Activated naive CD8-positive, alpha-beta T cell treated with anti-CD3 and anti-CD28 coated beads, Interleukin-2, amount 10 ng/mL, durations not matched to agents 7 days and 5 days (primary cell): ENCODE measurements around the gene CFAP65. TPM values are rescaled to one million over a fixed set of nuclear protein-coding genes. Genes with fewer than 3 reads are reported as not detected.
A peak's percentile ranks its signal among the peaks of the same experiment; 100 is the strongest.

Source experiments
- ATAC-seq: fragments of 150-1000 bp; cut with Tn5 transposase; one replicate; pipeline ENCODE4 v1.10.0; 2021; ENCODE audit warnings: low read depth, moderate library complexity
- POLR2A ChIA-PET: fragments of 350-600 bp; sonication (Branson Sonifier 250); formaldehyde crosslinking; loops from one replicate; lab custom pipeline; 2021; ENCODE audit warnings: antibody characterized with exemption; lab: Charles Lee
- DNase-seq: peaks from one replicate; pipeline ENCODE4 v3.0.0; 2021
- H3K27ac Mint-ChIP-seq: one replicate; pipeline ENCODE4 v1.8.0; 2022; ENCODE audit warnings: mild to moderate bottlenecking, mixed read lengths
- H3K27me3 Mint-ChIP-seq: one replicate; pipeline ENCODE4 v1.8.0; 2022; ENCODE audit warnings: mild to moderate bottlenecking, moderate library complexity, mixed read lengths
- H3K36me3 Mint-ChIP-seq: one replicate; pipeline ENCODE4 v1.8.0; 2021; ENCODE audit warnings: mild to moderate bottlenecking, mixed read lengths
- H3K4me1 Mint-ChIP-seq: one replicate; pipeline ENCODE4 v1.8.0; 2021; ENCODE audit warnings: mixed read lengths
- H3K4me3 Mint-ChIP-seq: one replicate; pipeline ENCODE4 v1.8.0; 2022; ENCODE audit warnings: mild to moderate bottlenecking, moderate library complexity, mixed read lengths
- H3K9me3 Mint-ChIP-seq: one replicate; pipeline ENCODE4 v1.8.0; 2021; ENCODE audit warnings: mixed read lengths
- total RNA-seq, 2 experiments: library from RNA; stranded (reverse); gene quantifications; one replicate each; pipeline ENCODE4 v1.2.3, GENCODE V29; 2021

Gene CFAP65
- total RNA-seq, 2 experiments from 2014 or later = not detected

- Mint-ChIP-seq H3K4me3 (no peak overlapping the region), H3K27ac (no peak overlapping the region), H3K9me3 (no peaks in the 10 kb centered on the region), H3K27me3 (no peaks in the 10 kb centered on the region), H3K36me3 (peaks cover 3% of the 10 kb centered on the region), H3K4me1 (no peaks in the 10 kb centered on the region)
- DNase-seq = no peak
- no peak for ATAC-seq
- POLR2A ChIA-PET = no interaction called here
Observed at GRCh38 chr2:219076253-219076652, 34.9 kb upstream of the CFAP65 start.

- no peak for ATAC-seq
- DNase-seq = no peak
- POLR2A ChIA-PET = no interaction called here
- Mint-ChIP-seq H3K36me3 (peaks cover 3% of the 10 kb centered on the region), H3K9me3 (no peaks in the 10 kb centered on the region), H3K4me3 (no peak overlapping the region), H3K4me1 (no peaks in the 10 kb centered on the region), H3K27ac (no peak overlapping the region), H3K27me3 (no peaks in the 10 kb centered on the region)
Observed at GRCh38 chr2:219073413-219074129, 32.3 kb upstream of the CFAP65 start.

DNA sequence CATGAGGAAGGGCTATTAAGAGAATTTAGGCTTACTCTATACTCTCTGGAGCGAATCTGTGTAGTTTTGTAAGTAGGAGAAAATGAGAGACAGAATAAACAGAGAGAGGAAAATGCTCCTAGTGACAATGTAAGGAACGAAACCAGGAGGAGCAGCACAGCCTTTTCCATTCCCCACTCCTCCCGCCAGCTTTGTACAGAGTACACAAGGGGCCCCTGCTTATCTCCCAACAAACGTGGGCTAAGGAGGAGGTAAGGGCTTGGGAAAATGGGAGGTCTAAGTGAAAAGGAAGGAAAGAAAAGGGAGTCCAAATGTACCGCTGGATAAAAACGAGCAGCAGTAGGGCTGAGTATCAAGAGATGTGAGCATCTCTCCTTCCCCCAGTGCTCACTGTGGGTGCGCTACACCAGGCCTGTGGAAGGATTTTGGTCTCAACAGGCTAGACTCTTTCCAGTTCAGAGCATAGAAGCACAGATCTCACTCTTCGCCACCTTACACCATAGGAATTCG lies 31.5 kb upstream of the CFAP65 start:
- Mint-ChIP-seq H3K27ac (no peak overlapping the region), H3K4me3 (no peak overlapping the region), H3K4me1 (no peaks in the 10 kb centered on the region), H3K27me3 (no peaks in the 10 kb centered on the region), H3K9me3 (no peaks in the 10 kb centered on the region), H3K36me3 (peaks cover 3% of the 10 kb centered on the region)
- DNase-seq (no peak), ATAC-seq (no peak)
- POLR2A ChIA-PET = no interaction called here

DNA sequence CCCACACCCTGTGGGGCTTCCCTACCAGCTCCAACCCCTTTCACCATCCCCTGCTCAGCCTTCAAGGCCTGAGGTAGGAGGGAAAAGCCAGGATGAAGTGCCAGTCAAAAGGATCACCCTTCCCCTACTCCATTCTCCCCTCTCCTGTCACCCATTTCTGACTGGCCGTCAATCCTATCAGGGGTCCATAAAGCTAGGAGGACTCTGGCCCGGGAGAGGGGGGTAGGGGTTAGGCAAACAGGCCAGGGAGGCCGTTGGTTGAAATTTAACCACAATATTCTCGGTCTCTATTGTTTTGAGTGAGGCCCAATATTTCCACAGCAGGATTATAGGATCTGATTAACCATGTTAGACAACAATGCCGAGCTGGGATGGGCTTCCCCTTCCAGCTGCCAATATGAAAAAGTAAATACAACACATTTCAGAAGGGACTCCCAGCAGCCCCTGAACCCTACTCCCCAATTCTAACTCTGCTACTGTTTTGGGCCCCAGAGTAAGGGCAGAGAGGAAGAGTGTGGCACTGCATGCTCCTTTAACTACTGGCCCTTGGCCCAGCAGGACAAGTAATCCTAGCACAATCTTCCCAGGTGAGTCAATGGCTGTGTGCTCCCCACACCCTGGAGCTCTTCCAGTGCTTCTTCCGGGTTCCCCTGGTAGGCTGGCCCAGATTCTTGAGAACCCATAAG lies 30.0 kb upstream of the CFAP65 start:
- POLR2A ChIA-PET = interaction anchor here (0.6 kb wide), 1 partner anchor 82 kb away, joined by 6 read pairs; no protein-coding TSS in a partner anchor
- H3K4me1 Mint-ChIP-seq = no peaks in the 10 kb centered on the region

GRCh38 chr2:219065484-219065883 lies 24.2 kb upstream of the CFAP65 start:
- ATAC-seq (no peak), DNase-seq (no peak)
- Mint-ChIP-seq H3K9me3 (no peaks in the 10 kb centered on the region), H3K27me3 (peaks cover 40% of the 10 kb centered on the region), H3K36me3 (no peaks in the 10 kb centered on the region), H3K27ac (no peak overlapping the region), H3K4me3 (no peak overlapping the region), H3K4me1 (no peaks in the 10 kb centered on the region)
- POLR2A ChIA-PET = interaction anchor here (1.2 kb wide), 1 partner anchor 16 kb away, joined by 3 read pairs; no protein-coding TSS in a partner anchor

More for the DNA sequence above, 30.0 kb upstream of the CFAP65 start:
- Mint-ChIP-seq H3K27ac (no peak overlapping the region), H3K9me3 (no peaks in the 10 kb centered on the region), H3K4me3 (no peak overlapping the region), H3K36me3 (no peaks in the 10 kb centered on the region), H3K27me3 (no peaks in the 10 kb centered on the region)
- ATAC-seq (no peak), DNase-seq (no peak)

- DNase-seq = no peak
- Mint-ChIP-seq H3K9me3 (no peaks in the 10 kb centered on the region), H3K27ac (no peak overlapping the region), H3K27me3 (peaks cover 71% of the 10 kb centered on the region), H3K4me1 (peaks cover 14% of the 10 kb centered on the region), H3K36me3 (no peaks in the 10 kb centered on the region), H3K4me3 (no peak overlapping the region)
- POLR2A ChIA-PET = no interaction called here
- no peak for ATAC-seq
Observed at GRCh38 chr2:219062081-219062480, 20.8 kb upstream of the CFAP65 start.

GRCh38 chr2:219060821-219061791 lies 19.8 kb upstream of the CFAP65 start, which contains the start of gene IHH:
Gene IHH (minus strand): TSS chr2:219060921. CDS start chr2:219060467, 454 bp downstream.
- Mint-ChIP-seq H3K4me3 (peak within 1 kb of the TSS; percentile 30), H3K36me3 (no peaks in the 10 kb centered on the region), H3K27me3 (peaks cover 79% of the 10 kb centered on the region), H3K27ac (no peak within 1 kb of the TSS), H3K4me1 (peaks cover 14% of the 10 kb centered on the region), H3K9me3 (no peaks in the 10 kb centered on the region)
- DNase-seq (peak; percentile 53), ATAC-seq (peak; percentile 34)
- POLR2A ChIA-PET = no interaction called here

GRCh38 chr2:219059725-219060682 lies 18.7 kb upstream of the CFAP65 start:
- H3K36me3 Mint-ChIP-seq = no peaks in the 10 kb centered on the region

GRCh38 chr2:219059375-219059724 lies 18.0 kb upstream of the CFAP65 start:
- POLR2A ChIA-PET = interaction anchor here (0.7 kb wide), 1 partner anchor 152 kb away, joined by 4 read pairs; no protein-coding TSS in a partner anchor
- DNase-seq (no peak), ATAC-seq (no peak)
- Mint-ChIP-seq H3K4me3 (no peak overlapping the region), H3K4me1 (peaks cover 14% of the 10 kb centered on the region), H3K27ac (no peak overlapping the region), H3K27me3 (peaks cover 75% of the 10 kb centered on the region), H3K36me3 (no peaks in the 10 kb centered on the region), H3K9me3 (no peaks in the 10 kb centered on the region)

More at GRCh38 chr2:219059725-219060682, 18.7 kb upstream of the CFAP65 start:
- DNase-seq = no peak
- ATAC-seq = no peak
- H3K4me1 Mint-ChIP-seq = peaks cover 14% of the 10 kb centered on the region
- peak overlapping the region; percentile 30 for H3K4me3 Mint-ChIP-seq
- H3K27ac Mint-ChIP-seq = no peak overlapping the region
- H3K27me3 Mint-ChIP-seq = peaks cover 82% of the 10 kb centered on the region
- POLR2A ChIA-PET = no interaction called here
- no peaks in the 10 kb centered on the region for H3K9me3 Mint-ChIP-seq

GRCh38 chr2:219058541-219059374 lies 17.4 kb upstream of the CFAP65 start:
- H3K36me3 Mint-ChIP-seq = no peaks in the 10 kb centered on the region
- H3K4me1 Mint-ChIP-seq = peaks cover 14% of the 10 kb centered on the region
- no peaks in the 10 kb centered on the region for H3K9me3 Mint-ChIP-seq
- H3K27ac Mint-ChIP-seq = no peak overlapping the region
- ATAC-seq (no peak), DNase-seq (peak; percentile 38)
- no peak overlapping the region for H3K4me3 Mint-ChIP-seq
- peaks cover 73% of the 10 kb centered on the region for H3K27me3 Mint-ChIP-seq
- POLR2A ChIA-PET = interaction anchor here (0.7 kb wide), 1 partner anchor 153 kb away, joined by 4 read pairs; no protein-coding TSS in a partner anchor

DNA sequence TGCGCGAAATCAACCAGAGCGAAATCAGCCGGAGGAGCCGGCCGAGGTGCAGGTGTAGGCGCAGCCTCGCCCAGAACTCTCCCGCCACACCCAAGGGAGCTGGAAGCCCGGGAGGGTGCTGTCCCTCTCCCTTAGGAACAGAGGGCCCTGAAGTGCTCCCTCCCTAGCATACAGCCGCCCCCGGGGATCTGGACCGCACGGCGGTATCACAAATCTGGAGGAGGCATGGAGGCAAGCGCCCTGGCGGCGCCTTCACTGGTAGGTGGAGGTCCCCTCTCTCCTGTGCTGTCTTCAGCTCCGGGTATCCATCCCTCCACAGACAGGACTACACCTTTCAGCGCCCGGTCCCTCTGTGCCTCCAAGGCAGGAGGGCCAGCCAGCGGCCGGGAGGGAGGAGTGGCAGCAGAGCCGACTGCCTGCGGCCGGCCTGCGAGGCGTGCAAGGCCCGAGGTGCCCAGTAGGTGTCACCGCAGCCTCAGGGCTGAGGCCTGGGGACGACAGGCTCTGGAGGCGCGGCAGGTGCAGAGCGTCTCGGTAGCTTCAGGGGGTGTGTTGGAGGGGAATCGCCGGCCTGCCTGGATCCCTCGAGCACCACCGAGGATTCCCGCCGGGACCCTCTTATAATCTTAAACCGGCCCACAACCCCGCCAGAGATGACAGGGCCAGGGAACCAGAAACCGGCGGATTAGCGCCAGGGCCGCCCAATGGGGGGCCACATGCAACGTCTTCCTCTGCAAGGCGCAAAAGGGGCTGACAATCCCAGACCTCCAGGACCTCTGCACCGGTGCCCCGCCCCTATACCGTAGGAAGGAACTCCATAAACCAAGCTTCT lies 16.6 kb upstream of the CFAP65 start:
- ATAC-seq = peak; percentile 90
- peak; percentile 87 for DNase-seq
- peaks cover 14% of the 10 kb centered on the region for H3K4me1 Mint-ChIP-seq
- H3K9me3 Mint-ChIP-seq = no peaks in the 10 kb centered on the region
- peaks cover 65% of the 10 kb centered on the region for H3K27me3 Mint-ChIP-seq
- peak overlapping the region; percentile 58 for H3K4me3 Mint-ChIP-seq
- no peaks in the 10 kb centered on the region for H3K36me3 Mint-ChIP-seq
- POLR2A ChIA-PET = no interaction called here
- no peak overlapping the region for H3K27ac Mint-ChIP-seq
